Thoracic aorta (tissue), 2 donors: ENCODE results near the gene GABRA4. TPM values are rescaled to one million over a fixed set of nuclear protein-coding genes. Genes with fewer than 3 reads are reported as not detected.

ENCODE experiments used
- ATAC-seq: fragments of 150-250 bp; one replicate; pipeline ENCODE4 v1.8.0; 2017; ENCODE audit warnings: low read depth; ENCODE audit not compliant: insufficient number of reproducible peaks, low FRiP score
- DNase-seq: peaks from one replicate; pipeline ENCODE4 v3.0.0-alpha.2; 2020; ENCODE audit warnings: low spot score
- H3K27ac ChIP-seq, 2 donors: fragments of 200-600 bp; sonication (generic); 1 replicate in 1 of 2; 2 replicates in 1 of 2; pipeline ENCODE4 v1.5.1; 2016; ENCODE audit warnings: mild to moderate bottlenecking in 2 of 2, moderate library complexity in 2 of 2
- H3K27me3 ChIP-seq: fragments of 200-600 bp; sonication (generic); replicated peaks from 2 replicates; pipeline ENCODE4 v1.6.0; 2016; ENCODE audit warnings: mild to moderate bottlenecking; ENCODE audit not compliant: insufficient read depth
- H3K36me3 ChIP-seq: fragments of 200-600 bp; sonication (generic); one replicate; pipeline ENCODE4 v1.5.1; 2016
- H3K4me1 ChIP-seq, 2 donors: fragments of 200-600 bp; sonication (generic); 1 replicate in 1 of 2; 2 replicates in 1 of 2; pipeline versions ENCODE4 v1.5.1 to v1.6.0; 2016; ENCODE audit warnings: low read depth in 2 of 2, mild to moderate bottlenecking in 1 of 2; ENCODE audit not compliant: control insufficient read depth in 1 of 2
- H3K4me3 ChIP-seq: fragments of 200-600 bp; sonication (generic); 2 replicates; pipeline ENCODE4 v1.5.1; 2016; ENCODE audit warnings: mild to moderate bottlenecking
- H3K9me3 ChIP-seq: fragments of 200-600 bp; sonication (generic); 2 replicates; pipeline ENCODE4 v1.5.1; 2016
- CTCF ChIP-seq: fragments of 200-600 bp; sonication (generic); IDR thresholded peaks from one replicate; pipeline ENCODE4 v1.5.1; 2019; ENCODE audit warnings: antibody characterized with exemption
- total RNA-seq, 2 donors: library from RNA; depleted of rRNA; stranded (reverse); fragments of >200 nt; gene quantifications; one replicate each; pipeline versions ENCODE4 v1.1.0 to v1.2.3, GENCODE V29; 2016

The GABRA4 gene
- total RNA-seq = under 1 TPM in 1 of 2 donors, not detected in 1; 0.14 TPM

GRCh38 chr4:46993075-46994006 is at the start of gene GABRA4:
TSS of gene GABRA4 (minus strand) at chr4:46993581. CDS start at chr4:46993424, 157 bp downstream.
- peak within 1 kb of the TSS; percentile 61 for H3K4me3 ChIP-seq
- ATAC-seq = no peak
- no peaks in the 10 kb centered on the region for H3K27me3 ChIP-seq
- no peak for TF ChIP-seq CTCF
- no peak for DNase-seq
- H3K9me3 ChIP-seq = no peaks in the 10 kb centered on the region
- H3K27ac ChIP-seq = no peak within 1 kb of the TSS
- H3K36me3 ChIP-seq = no peaks in the 10 kb centered on the region
- peaks cover 4 to 12% of the 10 kb centered on the region in 2 donors for H3K4me1 ChIP-seq

- TF ChIP-seq CTCF = no peak
- Histone ChIP-seq H3K4me3 (no peak overlapping the region), H3K36me3 (no peaks in the 10 kb centered on the region), H3K9me3 (no peaks in the 10 kb centered on the region), H3K4me1 (no peaks in the 10 kb centered on the region), H3K27me3 (no peaks in the 10 kb centered on the region), H3K27ac (no peak overlapping the region)
- DNase-seq (no peak), ATAC-seq (no peak)
These were observed 47.4 kb upstream of the GABRA4 start for GRCh38 chr4:47040828-47041227.

GRCh38 chr4:47038263-47038662 is 44.9 kb upstream of the GABRA4 start:
- no peaks in the 10 kb centered on the region for H3K4me1 ChIP-seq
- no peaks in the 10 kb centered on the region for H3K27me3 ChIP-seq
- TF ChIP-seq CTCF = no peak
- H3K36me3 ChIP-seq = no peaks in the 10 kb centered on the region
- H3K4me3 ChIP-seq = no peak overlapping the region
- H3K9me3 ChIP-seq = no peaks in the 10 kb centered on the region
- no peak for ATAC-seq
- no peak for DNase-seq
- H3K27ac ChIP-seq = no peak overlapping the region

- Histone ChIP-seq H3K9me3 (no peaks in the 10 kb centered on the region), H3K4me3 (peak overlapping the region; percentile 65), H3K4me1 (peaks cover 5 to 12% of the 10 kb centered on the region in 2 donors), H3K27me3 (no peaks in the 10 kb centered on the region), H3K27ac (no peak overlapping the region), H3K36me3 (no peaks in the 10 kb centered on the region)
- DNase-seq = no peak
- TF ChIP-seq CTCF = peak; percentile 47
- no peak for ATAC-seq
These were observed 39.2 kb upstream of the GABRA4 start for GRCh38 chr4:47032405-47033106.

- TF ChIP-seq CTCF = no peak
- ATAC-seq (no peak), DNase-seq (no peak)
- no peaks in the 10 kb centered on the region for H3K27me3 ChIP-seq
- H3K4me3 ChIP-seq = peak overlapping the region; percentile 65
- H3K9me3 ChIP-seq = no peaks in the 10 kb centered on the region
- H3K36me3 ChIP-seq = no peaks in the 10 kb centered on the region
- no peak overlapping the region for H3K27ac ChIP-seq
- peaks cover 5 to 12% of the 10 kb centered on the region in 2 donors for H3K4me1 ChIP-seq
These were observed 38.5 kb upstream of the GABRA4 start for GRCh38 chr4:47031751-47032404.
